ENCODE data around the gene PRDM13.

- TF ChIP-seq POLR2A (IDR thresholded peaks at IDR 0.05; ENCODE audit: low read length) (no peak), GATA1 (IDR thresholded peaks at IDR 0.05; ENCODE audit: low read depth, low read length) (no peak)
Measured at GRCh38 chr6:99588618-99589289, 17.9 kb upstream of the PRDM13 start.

Data from erythroblast (primary cell).